Renal cortex interstitium (tissue), 3 donors: ENCODE data around the gene NAGK. TPM values are rescaled to one million over a fixed set of nuclear protein-coding genes. Genes with fewer than 3 reads are reported as not detected.

ENCODE experiments used
- polyA plus RNA-seq, 3 donors: library from polyadenylated mRNA; unstranded; fragments of 120-200 nt; gene quantifications; one replicate each; pipeline ENCODE4 v1.2.1, GENCODE V29; 2013; ENCODE audit not compliant: insufficient read length in 3 of 3

The NAGK gene
- polyA plus RNA-seq, 3 donors: 75.4 to 113 (median 94.7) TPM

Other genes starting within 250 kb of the NAGK start
- under 1 TPM in 2 of 3 donors, not detected in 1; 0.04 to 0.09 TPM for gene CLEC4F, start 248.0 kb upstream of the NAGK start, polyA plus RNA-seq
- under 1 TPM in 1 of 3 donors, not detected in 2; 0.09 TPM for gene CD207, start 232.8 kb upstream of the NAGK start, polyA plus RNA-seq
- gene VAX2, start 168.1 kb upstream of the NAGK start, polyA plus RNA-seq: 1 to 10 TPM in 2 of 3 donors, under 1 TPM in 1; 0.39 to 1.3 (median 1.2) TPM
- 10 to 100 TPM; 52.2 to 78.1 (median 70.7) TPM for gene ATP6V1B1, start 132.7 kb upstream of the NAGK start, polyA plus RNA-seq
- 1 to 10 TPM in 1 of 3 donors, under 1 TPM in 2; 0.75 to 1.6 (median 0.90) TPM for gene ANKRD53, start 90.0 kb upstream of the NAGK start, polyA plus RNA-seq
- gene TEX261, start 73.8 kb upstream of the NAGK start, polyA plus RNA-seq: 10 to 100 TPM; 49.8 to 55.9 (median 52.1) TPM
- 10 to 100 TPM; 22.5 to 26.1 (median 23.4) TPM for gene MCEE, start 61.6 kb downstream of the NAGK start, polyA plus RNA-seq
- gene MPHOSPH10, start 62.0 kb downstream of the NAGK start, polyA plus RNA-seq: 10 to 100 TPM; 44.2 to 52.3 (median 45.5) TPM
- gene PAIP2B, start 158.5 kb downstream of the NAGK start, polyA plus RNA-seq: 10 to 100 TPM; 18.8 to 22.5 (median 18.9) TPM